HG03045 (cell line): Measurements from ENCODE around the gene SPATS2.

Source experiments
- ATAC-seq: cut with Tn5 transposase; IDR thresholded peaks from one replicate; pipeline ENCODE4 v1.9.1; 2021; ENCODE audit warnings: mild to moderate bottlenecking, moderate library complexity; ENCODE audit not compliant: unreplicated experiment

SPATS2 gene

DNA sequence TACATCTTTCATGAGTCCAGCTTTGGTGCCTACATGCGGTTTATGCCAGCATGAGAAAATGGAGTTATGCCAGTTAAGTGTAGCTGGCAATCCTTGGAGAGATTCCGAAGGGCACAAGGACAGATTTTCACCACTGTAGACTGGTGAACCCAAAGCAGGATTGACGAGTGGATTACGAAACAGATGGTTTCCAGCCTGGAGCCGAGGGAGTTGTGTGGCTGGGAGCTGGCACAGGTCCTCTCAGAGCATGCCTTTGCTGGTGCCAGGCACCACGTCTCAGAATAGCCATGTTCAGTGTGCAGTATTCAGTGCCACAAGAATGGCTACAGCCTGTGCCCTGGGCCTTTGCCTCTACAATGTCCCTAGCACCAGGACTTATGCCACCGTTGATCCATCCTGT is 184.8 kb downstream of the SPATS2 start:
- no peak for ATAC-seq

DNA sequence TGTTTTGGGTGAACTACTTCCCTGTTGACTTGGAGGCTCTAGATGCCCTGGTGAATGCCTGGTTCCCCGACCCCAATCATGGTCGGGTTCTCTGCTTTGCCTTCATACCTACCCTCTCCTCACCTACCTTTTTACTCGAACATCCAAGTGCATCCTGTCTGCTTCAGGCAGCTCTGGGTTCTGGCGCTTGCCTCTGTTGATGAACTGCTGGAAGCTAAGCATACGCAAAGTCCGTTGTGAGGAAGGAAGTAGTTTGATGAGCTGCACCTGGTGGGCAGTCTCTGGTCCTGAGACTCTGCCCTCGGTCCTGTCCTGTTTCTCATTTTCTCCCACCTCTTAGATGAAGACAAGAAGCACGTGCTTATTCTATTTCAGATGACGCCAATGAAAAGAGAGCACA is 185.2 kb downstream of the SPATS2 start:
- no peak for ATAC-seq

DNA sequence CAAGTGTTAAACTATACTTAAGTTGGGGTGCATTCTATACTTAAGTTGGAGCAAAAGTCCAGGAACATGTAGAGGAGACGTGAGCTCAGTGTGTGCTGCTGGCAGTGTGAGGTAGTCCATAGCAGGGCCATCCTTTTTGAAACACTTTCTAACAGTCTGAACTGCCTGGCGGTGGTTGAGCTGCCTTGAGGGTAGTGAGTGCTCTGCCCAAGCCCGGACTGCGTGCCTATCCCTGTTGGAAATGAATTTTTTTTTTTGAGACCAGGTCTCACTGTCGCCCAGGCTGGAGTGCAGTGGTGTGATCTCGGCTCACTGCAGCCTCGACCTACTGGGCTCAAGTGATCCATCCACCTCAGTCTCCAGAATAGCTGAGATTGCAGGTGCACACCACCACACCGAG is 185.6 kb downstream of the SPATS2 start:
- no peak for ATAC-seq

DNA sequence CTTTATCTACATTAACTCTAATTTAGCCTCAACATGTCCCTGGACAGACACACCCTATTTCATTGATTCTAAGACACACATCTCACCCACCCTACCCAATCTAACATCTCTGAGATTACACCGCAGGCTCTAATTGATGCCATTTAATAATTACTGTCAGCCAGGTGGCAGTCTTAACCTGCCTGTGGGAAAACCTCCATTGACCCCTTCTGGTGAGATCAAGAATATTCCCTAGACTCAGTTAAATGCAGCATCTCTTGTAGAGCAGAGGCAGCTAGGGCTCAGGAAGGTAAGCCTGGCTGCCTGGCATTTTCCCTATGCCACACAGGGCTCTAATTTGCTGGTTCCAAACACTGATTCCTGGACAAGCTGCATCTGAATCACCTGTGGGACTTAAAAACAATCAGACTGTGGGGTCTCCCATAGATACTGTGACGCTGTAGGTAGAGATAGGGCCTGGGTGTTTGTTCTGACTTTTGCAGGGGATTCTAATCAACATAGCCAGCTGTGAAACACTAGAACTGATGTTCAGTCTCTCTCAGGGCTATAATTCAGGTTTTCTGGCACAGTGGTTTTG is 186.3 kb downstream of the SPATS2 start:
- no peak for ATAC-seq

DNA sequence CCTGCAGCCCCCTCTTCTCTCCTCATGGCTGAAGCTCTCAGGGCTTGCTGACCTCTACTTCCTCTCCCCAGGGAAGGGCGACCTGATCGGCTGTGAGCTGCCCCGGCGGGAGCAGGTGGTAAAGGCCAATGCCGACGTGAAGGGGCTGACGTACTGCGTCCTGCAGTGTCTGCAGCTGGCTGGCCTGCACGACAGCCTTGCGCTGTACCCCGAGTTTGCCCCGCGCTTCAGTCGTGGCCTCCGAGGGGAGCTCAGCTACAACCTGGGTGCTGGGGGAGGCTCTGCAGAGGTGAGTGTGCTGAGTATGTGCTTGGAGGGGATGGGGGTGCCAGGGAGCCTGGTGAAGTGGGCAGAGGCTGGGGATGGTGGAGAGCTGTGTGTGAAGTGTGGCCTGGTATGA is 187.0 kb downstream of the SPATS2 start:
- ATAC-seq: no peak

DNA sequence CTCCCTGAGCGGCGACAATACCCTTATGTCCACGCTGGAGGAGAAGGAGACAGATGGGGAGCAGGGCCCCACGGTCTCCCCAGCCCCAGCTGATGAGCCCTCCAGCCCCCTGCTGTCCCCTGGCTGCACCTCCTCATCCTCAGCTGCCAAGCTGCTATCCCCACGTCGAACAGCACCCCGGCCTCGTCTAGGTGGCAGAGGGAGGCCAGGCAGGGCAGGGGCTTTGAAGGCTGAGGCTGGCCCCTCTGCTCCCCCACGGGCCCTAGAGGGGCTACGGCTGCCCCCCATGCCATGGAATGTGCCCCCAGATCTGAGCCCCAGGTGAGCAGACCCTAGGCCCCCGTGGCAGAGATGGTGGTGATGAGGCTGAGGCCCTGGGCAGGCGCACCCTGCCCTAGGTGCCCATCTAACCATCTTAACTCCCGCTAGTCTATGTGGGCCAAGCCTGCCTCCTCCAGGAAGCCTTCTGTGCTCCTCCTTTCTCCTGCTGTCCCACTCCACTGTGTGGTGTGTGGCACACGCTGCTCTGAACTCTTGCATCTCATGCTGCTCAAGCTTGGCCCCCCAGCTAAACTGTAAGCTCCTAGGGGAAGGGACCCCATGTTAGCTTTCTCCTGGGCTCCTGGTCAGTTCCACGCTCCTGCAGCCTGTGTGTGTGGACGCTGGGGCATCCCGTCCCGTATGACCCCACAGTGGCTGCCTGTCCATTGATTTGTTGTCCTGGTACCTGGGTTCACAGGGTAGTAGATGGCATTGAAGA is 188.5 kb downstream of the SPATS2 start:
- no peak for ATAC-seq

DNA sequence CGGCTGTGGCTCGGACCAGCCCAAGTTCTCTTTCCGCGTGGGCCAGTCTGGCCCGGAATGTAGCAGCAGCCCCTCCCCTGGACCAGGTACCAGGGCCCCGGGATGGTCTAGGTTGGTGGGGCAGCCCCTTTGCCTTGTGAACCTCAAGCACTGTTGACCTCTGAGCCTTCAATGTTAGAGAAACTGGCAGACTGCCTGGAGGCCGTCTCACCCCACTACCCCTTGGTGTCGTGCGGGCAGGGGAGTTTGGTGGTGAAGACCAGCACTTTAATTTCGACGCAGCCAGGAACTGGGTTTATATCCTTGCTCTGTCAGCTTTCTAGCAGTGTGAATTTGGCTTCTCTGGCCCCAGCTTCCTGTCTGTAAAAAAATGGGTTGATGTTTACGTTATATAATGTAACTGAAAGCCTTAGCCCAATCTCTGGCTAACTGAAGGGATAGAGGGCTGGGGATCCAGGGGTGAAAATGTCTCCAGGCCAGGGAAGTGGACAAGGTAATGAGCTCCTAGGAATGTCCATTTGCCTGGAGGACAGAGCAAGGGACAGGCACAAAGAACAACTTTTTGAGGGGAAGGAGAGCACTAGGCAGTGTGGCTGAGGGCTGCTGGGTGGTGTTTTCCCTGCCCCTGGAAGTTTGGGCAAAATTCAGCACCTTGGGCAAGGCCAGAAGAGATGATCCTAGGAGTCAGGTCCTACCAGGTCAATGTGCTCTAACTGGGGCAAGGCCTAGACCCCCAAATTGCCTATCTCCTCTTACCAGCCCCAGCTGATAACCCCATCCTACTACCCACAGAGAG is 189.3 kb downstream of the SPATS2 start:
- no peak for ATAC-seq

DNA sequence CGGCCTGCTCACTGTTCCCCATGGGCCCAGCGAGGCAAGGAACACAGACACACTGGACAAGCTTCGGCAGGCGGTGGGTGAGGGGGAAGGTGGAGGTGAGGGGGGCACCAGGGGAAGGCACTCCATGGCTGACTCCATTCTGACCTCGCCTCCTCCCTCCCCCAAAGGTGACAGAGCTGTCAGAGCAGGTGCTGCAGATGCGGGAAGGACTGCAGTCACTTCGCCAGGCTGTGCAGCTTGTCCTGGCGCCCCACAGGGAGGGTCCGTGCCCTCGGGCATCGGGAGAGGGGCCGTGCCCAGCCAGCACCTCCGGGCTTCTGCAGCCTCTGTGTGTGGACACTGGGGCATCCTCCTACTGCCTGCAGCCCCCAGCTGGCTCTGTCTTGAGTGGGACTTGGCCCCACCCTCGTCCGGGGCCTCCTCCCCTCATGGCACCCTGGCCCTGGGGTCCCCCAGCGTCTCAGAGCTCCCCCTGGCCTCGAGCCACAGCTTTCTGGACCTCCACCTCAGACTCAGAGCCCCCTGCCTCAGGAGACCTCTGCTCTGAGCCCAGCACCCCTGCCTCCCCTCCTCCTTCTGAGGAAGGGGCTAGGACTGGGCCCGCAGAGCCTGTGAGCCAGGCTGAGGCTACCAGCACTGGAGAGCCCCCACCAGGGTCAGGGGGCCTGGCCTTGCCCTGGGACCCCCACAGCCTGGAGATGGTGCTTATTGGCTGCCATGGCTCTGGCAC is 190.1 kb downstream of the SPATS2 start:
- no peak for ATAC-seq

DNA sequence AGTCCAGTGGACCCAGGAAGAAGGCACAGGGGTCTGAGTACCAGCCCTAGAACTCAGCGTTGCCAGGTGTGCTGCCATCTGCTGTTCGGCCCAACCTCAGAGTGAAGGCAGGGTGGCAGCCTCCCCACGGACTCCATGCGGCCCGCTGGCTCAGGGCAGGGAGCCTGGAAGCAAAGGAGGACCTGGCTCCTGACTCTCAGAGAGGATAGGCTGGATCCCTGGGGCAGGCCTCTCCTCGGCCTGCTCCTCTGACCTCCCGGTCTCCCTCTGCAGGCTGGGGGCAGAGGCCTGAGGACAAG is 190.6 kb downstream of the SPATS2 start:
- no peak for ATAC-seq

DNA sequence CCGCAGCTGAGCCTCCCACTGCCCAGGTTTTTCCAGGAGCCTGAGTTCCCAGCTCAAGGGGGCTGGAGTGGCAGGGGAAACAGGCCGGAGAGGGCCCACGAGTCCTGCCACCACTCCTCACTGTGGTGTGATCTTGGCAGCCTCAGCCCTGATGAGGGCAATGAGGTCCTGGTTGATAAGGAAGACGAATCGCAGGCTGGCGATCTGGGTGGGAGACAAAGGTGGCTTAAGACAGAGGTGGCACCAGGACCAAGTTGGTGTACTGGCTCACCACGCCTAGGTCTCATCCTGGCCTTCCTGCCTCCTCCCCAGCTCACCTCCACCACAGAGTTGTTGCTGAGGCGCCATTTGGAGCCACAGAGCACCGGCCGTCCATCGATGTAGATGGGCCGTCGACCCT is 191.3 kb downstream of the SPATS2 start:
- no peak for ATAC-seq

DNA sequence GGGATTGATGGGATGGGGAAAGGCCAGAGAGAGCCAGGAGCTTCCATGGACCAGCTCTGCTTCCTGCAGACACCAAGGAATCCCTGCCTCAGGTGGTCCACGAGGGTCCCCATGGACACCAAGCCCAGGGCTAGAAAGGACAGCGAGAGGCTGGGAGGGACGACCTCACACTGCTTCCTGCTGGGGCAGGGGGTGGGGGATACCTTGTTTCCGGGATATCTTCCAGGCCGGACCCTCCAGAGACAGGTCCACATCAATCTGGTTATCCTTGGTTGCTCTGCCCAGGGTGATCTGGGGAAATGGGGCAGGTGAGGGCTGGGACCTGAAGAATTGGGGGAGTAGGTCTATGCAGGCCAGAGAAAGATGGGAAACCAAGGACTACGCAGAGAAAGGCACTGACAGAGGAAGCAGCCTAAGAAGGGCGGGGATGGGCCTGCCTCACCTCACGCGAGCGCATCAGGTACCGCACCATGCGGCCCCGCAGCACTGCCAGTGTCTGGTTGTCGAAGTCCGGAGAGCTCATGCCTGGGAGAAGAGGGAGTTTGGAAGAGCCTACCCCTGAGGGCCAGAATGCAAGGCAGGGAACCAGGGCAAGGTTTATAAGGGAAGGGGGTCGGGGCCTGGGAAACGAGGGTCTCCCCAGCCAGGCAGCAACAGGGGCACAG is 191.9 kb downstream of the SPATS2 start:
- no peak for ATAC-seq

DNA sequence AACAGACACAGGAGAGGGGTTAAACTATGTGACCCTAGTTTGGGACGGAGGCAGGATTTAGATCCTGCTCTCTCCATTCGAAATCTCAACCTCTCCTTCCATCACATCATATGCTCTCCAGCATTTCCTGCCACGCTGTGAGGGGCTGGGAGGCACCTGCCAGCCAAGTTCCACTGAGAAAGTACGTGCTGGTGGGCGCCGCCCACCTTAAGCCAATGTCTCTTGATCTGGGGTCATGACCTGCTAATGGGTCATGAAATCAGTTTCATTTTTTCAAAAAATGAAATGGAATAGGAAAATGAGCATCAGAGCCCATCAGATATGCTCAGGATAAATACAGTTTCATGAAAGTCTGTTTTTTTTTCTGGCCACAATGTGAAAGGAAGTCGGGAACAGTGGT is 193.4 kb downstream of the SPATS2 start:
- ATAC-seq: no peak

DNA sequence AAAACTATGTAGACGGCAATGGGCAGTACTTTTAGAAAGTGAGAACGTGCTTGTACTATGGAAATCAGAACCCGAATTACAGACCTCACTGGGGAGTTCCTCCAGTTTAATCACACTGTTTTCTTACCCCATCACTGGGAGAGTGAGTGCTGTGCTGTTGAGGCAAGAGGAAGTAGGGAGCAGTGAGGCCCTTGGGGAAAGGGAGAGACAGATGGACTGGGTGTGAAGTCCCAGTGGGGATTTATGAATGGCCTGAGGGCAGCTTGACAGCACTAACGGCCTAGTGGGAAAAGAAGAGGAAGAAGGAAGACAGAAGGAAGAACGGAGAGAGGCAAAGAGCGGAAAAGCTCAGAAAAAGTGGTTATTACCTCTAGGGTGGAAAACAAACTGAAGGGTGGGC is 195.0 kb downstream of the SPATS2 start:
- no peak for ATAC-seq

DNA sequence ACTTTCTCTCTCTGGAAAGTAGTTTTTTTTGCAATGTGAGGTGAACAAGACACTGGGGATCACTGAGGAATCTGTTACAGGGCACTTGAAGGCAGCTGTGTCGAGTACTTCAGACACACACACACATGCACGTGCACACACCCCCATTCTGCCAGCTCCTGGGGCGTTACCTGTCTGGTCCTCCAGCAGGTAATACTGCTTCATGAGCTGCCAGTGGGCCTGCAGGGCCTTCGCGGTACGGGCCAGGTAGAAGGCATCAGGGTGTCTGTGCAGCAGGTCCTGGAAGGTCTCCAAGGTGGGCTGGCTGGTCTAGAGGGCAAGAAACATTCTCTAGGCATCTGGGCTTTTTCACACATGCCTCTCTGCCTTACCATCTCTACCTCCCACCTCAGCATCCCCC is 195.6 kb downstream of the SPATS2 start:
- no peak for ATAC-seq

DNA sequence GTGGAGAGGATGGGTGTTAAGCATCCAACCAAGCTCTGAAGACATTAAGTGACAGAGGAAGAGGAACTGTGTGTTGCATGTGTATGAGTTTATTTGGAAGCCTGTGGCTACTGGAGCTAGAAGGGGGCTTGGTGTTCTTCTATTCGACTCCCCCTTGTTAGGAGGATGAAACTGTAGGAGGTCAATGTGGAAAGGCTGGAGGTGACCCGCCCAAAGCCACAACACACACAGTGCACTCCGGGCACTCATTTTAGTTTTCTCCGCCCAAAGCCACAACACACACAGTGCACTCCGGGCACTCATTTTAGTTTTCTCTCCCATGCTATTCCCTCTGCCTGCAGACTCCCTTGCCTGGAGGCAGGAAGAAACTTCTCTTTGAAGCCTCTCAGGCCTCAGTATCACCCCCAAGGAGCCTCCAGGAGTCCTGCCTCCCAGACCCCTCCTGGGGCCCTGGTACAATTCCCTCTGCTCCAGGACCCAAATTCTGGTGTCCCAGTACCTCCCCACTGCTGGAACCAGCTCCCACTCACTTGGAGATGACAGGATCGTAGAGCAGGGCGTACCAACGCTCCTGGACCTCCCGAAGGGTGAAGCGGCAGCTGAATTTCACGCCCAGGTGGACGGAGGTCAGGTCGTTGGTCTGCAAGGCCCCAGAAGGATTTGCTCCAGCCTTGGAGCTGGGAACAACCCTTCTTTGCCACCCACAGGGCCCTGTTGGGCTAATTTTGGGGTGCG is 196.9 kb downstream of the SPATS2 start:
- ATAC-seq: no peak

DNA sequence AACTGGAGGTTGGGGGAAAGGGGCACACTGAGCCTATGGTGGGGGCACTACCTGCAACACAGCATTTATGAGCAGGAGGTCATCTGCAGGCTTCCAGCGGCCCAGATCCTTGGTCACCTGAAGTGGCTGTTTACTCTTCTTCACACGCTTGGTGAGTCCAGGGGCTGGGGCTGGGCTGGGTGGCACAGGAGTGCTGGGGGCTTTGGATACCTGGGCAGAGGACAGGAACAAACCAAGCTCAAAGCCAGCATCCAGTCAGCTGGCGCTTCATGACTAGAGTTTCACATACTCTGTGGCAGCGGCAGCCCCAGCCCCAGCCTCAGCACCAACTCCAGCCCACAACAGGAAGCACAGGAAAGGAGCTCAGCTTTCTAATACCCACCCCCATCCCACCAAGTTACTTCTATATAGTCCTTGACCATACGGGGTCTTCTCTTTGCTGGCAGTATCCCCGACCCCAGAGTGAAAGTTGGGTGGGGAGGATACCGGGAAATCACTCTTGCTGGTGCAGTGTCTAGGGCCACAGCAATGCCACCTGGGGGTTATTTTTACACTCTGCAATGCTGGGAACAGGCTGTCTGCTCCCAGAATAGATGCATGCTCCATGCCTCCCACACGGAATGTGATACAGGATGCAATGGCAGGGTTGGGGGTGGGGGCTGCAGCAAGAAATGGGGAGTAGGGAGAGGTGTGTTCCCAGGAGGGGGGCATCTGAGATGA is 197.6 kb downstream of the SPATS2 start:
- ATAC-seq: no peak

DNA sequence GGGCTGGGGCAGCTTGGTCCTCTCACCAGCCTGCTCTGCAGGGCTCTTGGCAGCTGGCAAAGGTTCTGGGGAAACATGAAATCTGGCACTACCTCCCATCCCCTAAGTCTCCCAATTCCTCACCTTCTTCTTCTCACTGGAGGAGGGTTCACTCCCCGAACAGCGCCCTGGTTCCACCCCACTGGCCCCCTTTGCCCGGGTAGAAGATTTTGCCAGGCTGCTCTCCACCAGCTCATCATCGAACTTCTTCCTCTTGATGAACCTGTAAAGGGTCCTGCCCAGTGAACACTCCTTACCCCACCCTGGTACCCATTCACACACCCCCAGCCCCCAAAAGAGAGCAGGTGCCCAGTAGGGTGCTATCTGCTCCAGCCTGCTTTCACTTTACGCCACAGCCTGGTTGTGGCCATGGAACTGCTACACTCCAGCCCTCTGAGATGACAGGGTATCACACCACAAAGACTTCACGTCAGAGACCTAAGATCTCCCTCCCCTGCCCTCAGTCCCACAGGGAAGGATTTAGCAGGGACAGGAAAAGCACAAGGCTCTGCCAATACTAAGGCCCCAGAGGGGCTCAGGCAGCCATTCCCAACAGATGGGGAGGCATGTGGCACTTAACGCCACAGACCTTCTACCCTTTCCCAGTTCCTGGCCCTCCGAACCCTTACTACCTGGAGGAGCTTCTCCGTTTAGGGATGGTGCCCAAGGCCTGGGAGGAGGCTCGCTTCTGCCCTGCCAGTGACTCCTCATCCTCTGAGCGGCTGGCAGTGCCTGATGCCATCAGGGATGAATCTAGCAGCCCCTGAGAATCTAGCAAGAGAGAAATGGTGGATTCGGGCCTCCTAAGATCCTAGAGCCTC is 198.4 kb downstream of the SPATS2 start:
- no peak for ATAC-seq

DNA sequence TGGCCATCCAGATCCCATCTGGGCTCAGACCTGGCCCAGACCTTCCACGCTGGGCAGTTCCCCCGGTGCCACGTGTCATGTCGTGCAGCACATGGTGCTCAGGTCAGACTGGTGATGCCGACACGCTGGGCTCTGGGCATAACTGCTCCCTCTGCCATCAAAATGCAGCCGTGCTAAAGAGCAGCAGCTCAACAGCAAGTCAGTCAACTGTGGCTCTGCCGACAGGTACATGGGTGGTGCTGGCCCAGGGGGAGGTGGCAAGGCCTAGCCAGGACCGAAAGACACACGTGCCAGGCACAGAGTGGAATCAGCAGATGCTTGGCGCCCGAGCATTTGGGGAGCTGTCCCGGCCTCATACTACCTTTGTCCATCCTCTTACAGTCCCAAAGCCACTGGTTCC is 199.1 kb downstream of the SPATS2 start:
- ATAC-seq: no peak

DNA sequence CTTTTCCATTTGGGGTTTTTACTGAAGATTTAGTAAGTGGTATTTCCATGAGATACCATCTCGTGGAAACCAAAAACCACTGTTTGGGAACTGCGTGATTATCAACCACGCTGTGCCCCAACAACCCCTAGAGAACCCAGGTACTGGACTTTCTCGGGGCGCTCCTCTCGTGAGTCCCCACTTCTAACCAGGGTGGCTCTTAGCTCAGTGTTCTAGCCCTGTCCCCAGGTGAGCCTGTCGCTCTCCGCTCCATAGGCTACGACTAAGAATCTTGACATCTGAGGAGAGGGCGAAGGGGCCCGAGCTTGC is 200.0 kb downstream of the SPATS2 start:
- ATAC-seq: peak; percentile 7
